A549 treated with CpdA at 1 μM for 4 hours (cell line): Measurements from ENCODE around the gene NRAP. TPM values are rescaled to one million over a fixed set of nuclear protein-coding genes. Genes with fewer than 3 reads are reported as not detected.

ENCODE experiments used
- total RNA-seq: library from RNA; stranded (reverse); fragments of 200-300 nt; extraction: Qiagen RNA extraction; gene quantifications from 5 replicates; pipeline ENCODE4 v1.2.3, GENCODE V29; 2022; ENCODE audit warnings: low read depth

Gene NRAP, protein sequence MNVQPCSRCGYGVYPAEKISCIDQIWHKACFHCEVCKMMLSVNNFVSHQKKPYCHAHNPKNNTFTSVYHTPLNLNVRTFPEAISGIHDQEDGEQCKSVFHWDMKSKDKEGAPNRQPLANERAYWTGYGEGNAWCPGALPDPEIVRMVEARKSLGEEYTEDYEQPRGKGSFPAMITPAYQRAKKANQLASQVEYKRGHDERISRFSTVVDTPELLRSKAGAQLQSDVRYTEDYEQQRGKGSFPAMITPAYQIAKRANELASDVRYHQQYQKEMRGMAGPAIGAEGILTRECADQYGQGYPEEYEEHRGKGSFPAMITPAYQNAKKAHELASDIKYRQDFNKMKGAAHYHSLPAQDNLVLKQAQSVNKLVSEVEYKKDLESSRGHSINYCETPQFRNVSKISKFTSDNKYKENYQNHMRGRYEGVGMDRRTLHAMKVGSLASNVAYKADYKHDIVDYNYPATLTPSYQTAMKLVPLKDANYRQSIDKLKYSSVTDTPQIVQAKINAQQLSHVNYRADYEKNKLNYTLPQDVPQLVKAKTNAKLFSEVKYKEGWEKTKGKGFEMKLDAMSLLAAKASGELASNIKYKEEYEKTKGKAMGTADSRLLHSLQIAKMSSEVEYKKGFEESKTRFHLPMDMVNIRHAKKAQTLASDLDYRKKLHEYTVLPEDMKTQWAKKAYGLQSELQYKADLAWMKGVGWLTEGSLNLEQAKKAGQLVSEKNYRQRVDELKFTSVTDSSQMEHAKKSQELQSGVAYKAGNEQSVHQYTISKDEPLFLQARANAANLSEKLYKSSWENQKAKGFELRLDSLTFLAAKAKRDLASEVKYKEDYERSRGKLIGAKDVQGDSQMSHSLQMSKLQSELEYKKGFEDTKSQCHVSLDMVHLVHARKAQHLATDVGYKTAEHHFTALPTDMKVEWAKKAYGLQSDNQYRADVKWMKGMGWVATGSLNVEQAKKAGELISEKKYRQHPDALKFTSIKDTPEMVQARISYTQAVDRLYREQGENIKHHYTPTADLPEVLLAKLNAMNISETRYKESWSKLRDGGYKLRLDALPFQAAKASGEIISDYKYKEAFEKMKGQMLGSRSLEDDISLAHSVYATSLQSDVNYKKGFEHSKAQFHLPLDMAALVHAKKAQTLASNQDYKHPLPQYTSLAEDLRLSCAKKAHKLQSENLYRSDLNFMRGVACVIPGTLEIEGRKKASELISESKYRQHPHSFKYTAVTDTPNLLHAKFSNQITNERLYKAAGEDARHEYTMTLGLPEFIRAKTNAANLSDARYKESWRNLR (N-terminal part only)
- total RNA-seq: not detected in 5 replicates

DNA sequence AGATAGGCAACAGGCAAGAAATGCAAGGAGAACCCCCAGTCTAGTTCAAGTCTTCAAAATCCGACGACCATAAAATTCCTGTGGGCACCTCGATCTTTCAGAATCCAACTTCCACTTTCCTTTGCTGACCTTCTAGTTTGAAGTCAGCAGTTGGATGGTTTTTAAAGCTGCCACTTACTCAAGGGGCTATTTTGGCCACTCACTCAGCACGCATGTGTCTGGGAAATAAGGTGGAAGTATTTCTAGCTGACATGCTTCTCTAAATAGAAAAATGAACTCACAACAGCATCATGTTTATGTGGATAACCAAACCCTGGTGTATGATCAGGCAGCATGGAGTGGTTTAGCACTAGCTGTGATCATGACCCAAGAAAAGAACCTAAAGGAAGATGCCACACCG lies at the start of gene NRAP:
Gene NRAP (minus strand): TSS at position 134 of the 400 bp plus-strand sequence. CDS start 159 bp downstream, outside the sequence.

DNA sequence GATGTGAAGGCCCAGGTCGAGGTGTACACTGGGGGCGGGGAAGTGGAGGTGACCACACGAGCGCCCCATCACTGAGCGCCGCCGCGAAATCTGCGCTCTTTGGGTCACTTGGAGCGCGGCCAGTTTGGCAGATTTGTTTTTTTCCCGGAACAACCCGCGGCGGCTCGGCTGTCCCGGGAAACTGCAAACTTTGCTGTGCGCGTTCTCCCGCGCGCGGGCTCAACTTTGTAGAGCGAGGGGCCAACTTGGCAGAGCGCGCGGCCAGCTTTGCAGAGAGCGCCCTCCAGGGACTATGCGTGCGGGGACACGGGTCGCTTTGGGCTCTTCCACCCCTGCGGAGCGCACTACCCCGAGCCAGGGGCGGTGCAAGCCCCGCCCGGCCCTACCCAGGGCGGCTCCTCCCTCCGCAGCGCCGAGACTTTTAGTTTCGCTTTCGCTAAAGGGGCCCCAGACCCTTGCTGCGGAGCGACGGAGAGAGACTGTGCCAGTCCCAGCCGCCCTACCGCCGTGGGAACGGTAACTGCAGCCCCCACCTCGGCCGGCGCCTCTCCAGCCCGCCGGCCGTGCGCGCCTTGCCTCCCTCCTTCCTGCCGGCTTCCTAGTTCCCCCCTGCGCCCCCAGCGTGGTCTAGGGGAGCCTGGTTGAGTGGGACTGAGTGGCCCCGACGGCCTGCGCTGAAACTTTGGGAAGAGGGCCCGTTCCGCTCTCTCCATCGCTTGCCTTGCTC lies 15.8 kb upstream of the NRAP start, which contains the start of gene CASP7:
Gene CASP7 (plus strand): TSS at position 450 of the 727 bp plus-strand sequence. CDS start 17,582 bp downstream, outside the sequence.

DNA sequence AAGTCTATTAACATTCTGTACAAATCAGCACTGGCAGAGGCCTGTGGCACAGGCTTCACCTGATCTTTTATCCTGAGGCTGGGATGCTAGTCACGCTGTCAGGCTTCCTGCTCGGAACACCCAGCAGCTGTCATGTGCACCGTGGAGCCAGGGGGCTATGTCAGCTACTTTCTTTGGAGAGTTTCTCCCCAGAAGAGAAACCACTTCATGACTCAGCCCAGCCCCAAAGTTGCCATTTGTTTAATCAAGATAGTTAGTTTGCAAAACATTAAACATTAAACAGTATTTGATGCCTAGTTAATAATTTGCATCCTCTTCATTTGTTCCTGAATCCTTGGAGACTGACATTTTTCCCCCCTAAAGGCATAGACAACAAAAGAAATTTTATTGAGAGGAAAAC lies 111.1 kb downstream of the NRAP start, which contains the start of gene HABP2:
Gene HABP2 (plus strand): TSS at position 353 of the 400 bp plus-strand sequence. CDS start 69 bp downstream, outside the sequence.

Other genes with a start within 250 kb of the NRAP start
- 0.04 to 0.20 TPM (median 0.08 TPM) in 4 of 5 replicates, not detected in the other for gene HABP2, start 111.0 kb downstream of the NRAP start, total RNA-seq
- 32.1 to 42.3 TPM (median 33.2 TPM) in 5 replicates for gene CASP7, start 15.9 kb upstream of the NRAP start, total RNA-seq
- 0.02 to 0.13 TPM (median 0.07 TPM) in 4 of 5 replicates, not detected in the other for gene PLEKHS1, start 87.6 kb upstream of the NRAP start, total RNA-seq
- 9.0 to 11.6 TPM (median 10.0 TPM) in 5 replicates for gene DCLRE1A, start 190.0 kb upstream of the NRAP start, total RNA-seq
- gene NHLRC2, start 190.6 kb upstream of the NRAP start, total RNA-seq: 5.6 to 7.0 TPM (median 6.5 TPM) in 5 replicates